Cardiac fibroblast (primary cell): ENCODE results near the gene TMEM222.

ENCODE experiments used
- DNase-seq, 2 donors: peaks; one replicate each; pipeline versions ENCODE4 v3.0.0 to v3.0.0-alpha.2; 2010; ENCODE audit warnings: low read depth in 2 of 2
- H3K4me3 ChIP-seq, 2 donors: replicated peaks in 1 of 2; 1 replicate in 1 of 2; 2 replicates in 1 of 2; pipeline ENCODE4 v1.5.1; 2011; ENCODE audit warnings: low read depth in 2 of 2, low read length in 2 of 2, mild to moderate bottlenecking in 2 of 2, moderate library complexity in 1 of 2
- CTCF ChIP-seq: IDR thresholded peaks from one replicate; pipeline ENCODE4 v1.5.1; 2011; ENCODE audit warnings: low read depth, mild to moderate bottlenecking, low read length, inconsistent platforms

Gene TMEM222

GRCh38 chr1:27361553-27361952 is 39.6 kb downstream of the TMEM222 start:
- DNase-seq: no peak
- TF ChIP-seq CTCF: no peak
- H3K4me3 ChIP-seq: no peak overlapping the region

- DNase-seq: no peak
- no peak overlapping the region for H3K4me3 ChIP-seq
- TF ChIP-seq CTCF: no peak
Measured at GRCh38 chr1:27363766-27364695, 42.1 kb downstream of the TMEM222 start.

GRCh38 chr1:27364696-27365371 is 42.9 kb downstream of the TMEM222 start:
- no peak for DNase-seq
- no peak for TF ChIP-seq CTCF
- H3K4me3 ChIP-seq: peak overlapping the region; percentile 4 to 78

GRCh38 chr1:27365372-27366112 is 43.6 kb downstream of the TMEM222 start:
- H3K4me3 ChIP-seq: peak overlapping the region; percentile 78 to 87
- TF ChIP-seq CTCF: no peak
- peak; percentile 92 to 94 for DNase-seq

- DNase-seq: peak; percentile 77 to 78
- peak overlapping the region; percentile 78 to 87 for H3K4me3 ChIP-seq
- no peak for TF ChIP-seq CTCF
Measured at GRCh38 chr1:27366113-27366410, 44.1 kb downstream of the TMEM222 start.

GRCh38 chr1:27366411-27367159 is 44.6 kb downstream of the TMEM222 start, which contains the start of gene MAP3K6:
Gene MAP3K6, minus strand, starts transcription at chr1:27366961. Its CDS starts 364 bp downstream, at chr1:27366597.
- DNase-seq: peak; percentile 84 to 88

More at GRCh38 chr1:27366411-27367159, 44.6 kb downstream of the TMEM222 start, which contains the start of gene MAP3K6:
- H3K4me3 ChIP-seq: peak within 1 kb of the TSS; percentile 78 to 87
- TF ChIP-seq CTCF: no peak
